Measurements from ENCODE around the gene TKT.
"Not testable (repeated sequence)": the region's sequence is repeated elsewhere in the genome, so short reads cannot be mapped to it uniquely, and the experiment has no call there.

DNA sequence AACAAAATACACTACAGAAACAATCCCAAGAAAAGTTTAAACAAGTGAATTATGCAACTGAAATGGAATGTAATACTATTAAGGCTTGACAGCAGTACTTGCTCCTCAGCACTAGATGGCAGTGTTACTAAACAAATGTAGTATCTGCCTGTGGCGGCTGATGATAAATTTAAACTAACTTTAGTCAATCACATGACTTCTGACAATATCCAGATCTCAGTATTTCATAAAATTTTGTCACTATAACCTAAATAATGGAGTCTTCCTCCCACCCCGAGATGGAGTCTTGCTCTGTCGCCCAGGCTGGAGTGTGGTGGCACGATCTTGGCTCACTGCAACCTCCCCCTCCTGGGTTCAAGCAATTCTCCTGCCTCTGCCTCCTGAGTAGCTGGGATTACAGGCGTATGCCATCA, 43.8 kb upstream of the TKT start:
- TF ChIP-seq, protein P1, sequence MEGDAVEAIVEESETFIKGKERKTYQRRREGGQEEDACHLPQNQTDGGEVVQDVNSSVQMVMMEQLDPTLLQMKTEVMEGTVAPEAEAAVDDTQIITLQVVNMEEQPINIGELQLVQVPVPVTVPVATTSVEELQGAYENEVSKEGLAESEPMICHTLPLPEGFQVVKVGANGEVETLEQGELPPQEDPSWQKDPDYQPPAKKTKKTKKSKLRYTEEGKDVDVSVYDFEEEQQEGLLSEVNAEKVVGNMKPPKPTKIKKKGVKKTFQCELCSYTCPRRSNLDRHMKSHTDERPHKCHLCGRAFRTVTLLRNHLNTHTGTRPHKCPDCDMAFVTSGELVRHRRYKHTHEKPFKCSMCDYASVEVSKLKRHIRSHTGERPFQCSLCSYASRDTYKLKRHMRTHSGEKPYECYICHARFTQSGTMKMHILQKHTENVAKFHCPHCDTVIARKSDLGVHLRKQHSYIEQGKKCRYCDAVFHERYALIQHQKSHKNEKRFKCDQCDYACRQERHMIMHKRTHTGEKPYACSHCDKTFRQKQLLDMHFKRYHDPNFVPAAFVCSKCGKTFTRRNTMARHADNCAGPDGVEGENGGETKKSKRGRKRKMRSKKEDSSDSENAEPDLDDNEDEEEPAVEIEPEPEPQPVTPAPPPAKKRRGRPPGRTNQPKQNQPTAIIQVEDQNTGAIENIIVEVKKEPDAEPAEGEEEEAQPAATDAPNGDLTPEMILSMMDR (IDR thresholded peaks at IDR 0.05; ENCODE audit: low read depth, low read length): peak; percentile 92
- TF ChIP-seq EZH2phosphoT487 (IDR thresholded peaks at IDR 0.05; ENCODE audit: low read depth): not testable (repeated sequence)

Data from OCI-LY3 (cell line).